Sigmoid colon (tissue), 7 donors: ENCODE data around the gene ZNF462. TPM values are rescaled to one million over a fixed set of nuclear protein-coding genes. Genes with fewer than 3 reads are reported as not detected.

ENCODE experiments used
- DNase-seq: peaks from one replicate; pipeline ENCODE4 v3.0.0-alpha.2; 2019
- H3K27ac ChIP-seq, 4 donors: fragments of 200-600 bp; sonication (generic); one replicate each; pipeline ENCODE4 v1.5.1; 2016 to 2019; ENCODE audit warnings: mild to moderate bottlenecking in 1 of 4
- H3K27me3 ChIP-seq, 3 donors: fragments of 200-600 bp; sonication (generic); one replicate each; pipeline ENCODE4 v1.5.1; 2019; ENCODE audit warnings: mild to moderate bottlenecking in 1 of 3
- H3K36me3 ChIP-seq, 4 donors: fragments of 200-600 bp; sonication (generic); one replicate each; pipeline ENCODE4 v1.5.1; 2016 to 2019
- H3K4me1 ChIP-seq, 4 donors: fragments of 200-600 bp; sonication (generic); one replicate each; pipeline ENCODE4 v1.5.1; 2017 to 2019
- H3K4me3 ChIP-seq, 4 donors: fragments of 200-600 bp; sonication (generic); one replicate each; pipeline ENCODE4 v1.5.1; 2017 to 2019; ENCODE audit warnings: mild to moderate bottlenecking in 2 of 4, moderate library complexity in 1 of 4
- H3K9me3 ChIP-seq, 4 donors: fragments of 200-600 bp in 3 of 4; sonication (generic) in 3 of 4; one replicate each; pipeline versions ENCODE4 v1.5.1 to v1.6.1; 2013 to 2019
- CTCF ChIP-seq, 4 experiments: fragments of 450-650 bp in 3 of 4; fragments of 200-600 bp in 1 of 4; IDR thresholded peaks; one replicate each; pipeline ENCODE4 v1.5.1; 2016 to 2019; ENCODE audit warnings: antibody characterized with exemption in 4 of 4, mild to moderate bottlenecking in 3 of 4, moderate library complexity in 2 of 4
- EP300 ChIP-seq, 4 donors: sonication (generic); formaldehyde crosslinking; IDR thresholded peaks; one replicate each; pipeline ENCODE4 v1.6.1; 2017; ENCODE audit warnings: antibody characterized with exemption in 4 of 4
- POLR2A ChIP-seq, 2 donors: fragments of 450-650 bp; IDR thresholded peaks; one replicate each; pipeline ENCODE4 v1.6.1; 2016; ENCODE audit warnings: antibody characterized with exemption in 2 of 2, mild to moderate bottlenecking in 2 of 2, moderate library complexity in 2 of 2
- POLR2AphosphoS5 ChIP-seq, 4 donors: sonication (generic); formaldehyde crosslinking; IDR thresholded peaks; one replicate each; pipeline ENCODE4 v1.6.1; 2017; ENCODE audit warnings: antibody characterized with exemption in 4 of 4
- WGBS, 2 donors: extraction: QIAGEN DNeasy Blood & Tissue Kit; methylation state at CpG; one replicate each; pipeline ENCODE4 v1.1.7; 2013; 5-methylcytosine and 5-hydroxymethylcytosine counted together
- intact Hi-C: fragments of 100-400 bp; cut with DNase I; formaldehyde crosslinking; loops from one replicate; pipeline ENCODE4 v1.15.1; 2023
- polyA plus RNA-seq, 3 donors: library from polyadenylated mRNA; stranded (reverse); fragments of 200-250 nt; gene quantifications; one replicate each; pipeline ENCODE4 v1.2.3, GENCODE V29; 2013
- total RNA-seq, 4 donors: library from RNA; depleted of rRNA; stranded (reverse); fragments of >200 nt; gene quantifications; one replicate each; pipeline ENCODE4 v1.1.0, GENCODE V29; 2016
- donor health status: healthy with polysubstance abuse.
- donor health status: Bipolar disorder and iron deficiency.
- donor health status: healthy.

The ZNF462 gene
- total and polyA plus RNA-seq, 7 donors: 0.60 to 33.8 (median 21.7) TPM

- Histone ChIP-seq H3K27me3 (no peaks in the 10 kb centered on the region), H3K4me3 (no peak overlapping the region), H3K27ac (no peak overlapping the region), H3K36me3 (peaks cover 7 to 58% (median 15%) of the 10 kb centered on the region in 4 donors), H3K4me1 (no peaks in the 10 kb centered on the region), H3K9me3 (no peaks in the 10 kb centered on the region)
- TF ChIP-seq POLR2A (IDR thresholded peaks at IDR 0.05): no peak
- TF ChIP-seq EP300 (IDR thresholded peaks at IDR 0.05): no peak
- no peak for TF ChIP-seq CTCF (IDR thresholded peaks at IDR 0.05)
- TF ChIP-seq POLR2AphosphoS5 (IDR thresholded peaks at IDR 0.05): no peak
- intact Hi-C loops: no loop called here
- DNase-seq: no peak
- 26 to 76% methylated on average over 6 of the region's 6 CpGs for WGBS, 2 donors
Measured at GRCh38 chr9:107008447-107008846, 145.5 kb downstream of the ZNF462 start.

- TF ChIP-seq POLR2A (IDR thresholded peaks at IDR 0.05) (no peak), POLR2AphosphoS5 (IDR thresholded peaks at IDR 0.05) (no peak), EP300 (IDR thresholded peaks at IDR 0.05) (no peak), CTCF (IDR thresholded peaks at IDR 0.05) (no peak)
- peaks cover 0 to 5% (median 2%) of the 10 kb centered on the region in 4 donors for H3K36me3 ChIP-seq
- no peaks in the 10 kb centered on the region for H3K27me3 ChIP-seq
- DNase-seq: no peak
- intact Hi-C loops: no loop called here
- H3K4me1 ChIP-seq: peaks cover 0 to 32% (median 19%) of the 10 kb centered on the region in 4 donors
- no peak overlapping the region for H3K4me3 ChIP-seq
- no peak overlapping the region for H3K27ac ChIP-seq
- H3K9me3 ChIP-seq: no peaks in the 10 kb centered on the region
- WGBS, 2 donors: 68 to 85% methylated on average over 4 of the region's 4 CpGs
Measured at GRCh38 chr9:107016383-107016782, 153.4 kb downstream of the ZNF462 start.

- WGBS, 2 donors: 74 to 88% methylated on average over 5 of the region's 5 CpGs
Measured at GRCh38 chr9:107018861-107019545, 156.0 kb downstream of the ZNF462 start.

GRCh38 chr9:107020040-107020530, 157.1 kb downstream of the ZNF462 start:
- Histone ChIP-seq H3K9me3 (no peaks in the 10 kb centered on the region), H3K4me1 (peaks cover 0 to 32% (median 19%) of the 10 kb centered on the region in 4 donors), H3K36me3 (no peaks in the 10 kb centered on the region), H3K4me3 (no peak overlapping the region), H3K27me3 (no peaks in the 10 kb centered on the region), H3K27ac (peak overlapping the region in 3 of 4 donors; percentile 59 to 72 (median 63))
- peak; percentile 69 for DNase-seq
- intact Hi-C loops: no loop called here
- 52 to 84% methylated on average over 2 of the region's 2 CpGs for WGBS, 2 donors
- TF ChIP-seq CTCF (IDR thresholded peaks at IDR 0.05): no peak
- peak in 2 of 4 donors; percentile 21 to 66 for TF ChIP-seq POLR2AphosphoS5 (IDR thresholded peaks at IDR 0.05)

More at GRCh38 chr9:107018861-107019545, 156.0 kb downstream of the ZNF462 start:
- peaks cover 0 to 32% (median 19%) of the 10 kb centered on the region in 4 donors for H3K4me1 ChIP-seq
- intact Hi-C loops: no loop called here
- no peaks in the 10 kb centered on the region for H3K9me3 ChIP-seq
- peak overlapping the region in 2 of 4 donors; percentile 63 to 72 for H3K27ac ChIP-seq
- no peaks in the 10 kb centered on the region for H3K27me3 ChIP-seq
- H3K36me3 ChIP-seq: no peaks in the 10 kb centered on the region
- TF ChIP-seq POLR2AphosphoS5 (IDR thresholded peaks at IDR 0.05): no peak
- no peak for TF ChIP-seq POLR2A (IDR thresholded peaks at IDR 0.05)
- TF ChIP-seq CTCF (IDR thresholded peaks at IDR 0.05): no peak
- TF ChIP-seq EP300 (IDR thresholded peaks at IDR 0.05): no peak
- no peak overlapping the region for H3K4me3 ChIP-seq
- DNase-seq: no peak
